ENCODE data around the gene TMCO4. TPM values are rescaled to one million over a fixed set of nuclear protein-coding genes. Genes with fewer than 3 reads are reported as not detected.
A peak's percentile ranks its signal among the peaks of the same experiment; 100 is the strongest.

Gene TMCO4
- total and polyA plus RNA-seq, 3 donors from 2014 or later: 10.5 to 17.7 (median 14.9) TPM

DNA sequence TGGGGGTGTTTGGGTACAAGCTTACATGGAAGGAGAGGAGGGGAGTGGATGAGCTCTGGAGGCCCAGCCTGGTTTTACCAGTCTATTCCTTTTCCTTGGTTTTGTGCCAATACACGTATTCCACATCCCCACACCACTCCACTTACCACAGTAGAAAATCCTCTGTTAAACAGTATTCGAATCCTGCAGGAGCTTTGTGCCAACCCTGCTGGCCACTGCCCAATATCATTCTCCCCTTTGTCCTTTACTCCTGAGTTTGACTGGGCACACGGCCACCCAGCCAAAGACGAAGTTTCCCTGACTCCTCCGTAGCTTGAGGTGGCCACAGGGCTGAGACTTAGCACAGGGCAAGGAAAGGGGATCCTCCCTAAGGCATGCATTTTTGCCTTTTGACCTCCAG lies 61.6 kb downstream of the TMCO4 start:
- no peaks in the 10 kb centered on the region for H3K9me3 ChIP-seq
- no peak overlapping the region for H3K27ac ChIP-seq
- H3K27me3 ChIP-seq: no peaks in the 10 kb centered on the region
- TF ChIP-seq, protein P1, sequence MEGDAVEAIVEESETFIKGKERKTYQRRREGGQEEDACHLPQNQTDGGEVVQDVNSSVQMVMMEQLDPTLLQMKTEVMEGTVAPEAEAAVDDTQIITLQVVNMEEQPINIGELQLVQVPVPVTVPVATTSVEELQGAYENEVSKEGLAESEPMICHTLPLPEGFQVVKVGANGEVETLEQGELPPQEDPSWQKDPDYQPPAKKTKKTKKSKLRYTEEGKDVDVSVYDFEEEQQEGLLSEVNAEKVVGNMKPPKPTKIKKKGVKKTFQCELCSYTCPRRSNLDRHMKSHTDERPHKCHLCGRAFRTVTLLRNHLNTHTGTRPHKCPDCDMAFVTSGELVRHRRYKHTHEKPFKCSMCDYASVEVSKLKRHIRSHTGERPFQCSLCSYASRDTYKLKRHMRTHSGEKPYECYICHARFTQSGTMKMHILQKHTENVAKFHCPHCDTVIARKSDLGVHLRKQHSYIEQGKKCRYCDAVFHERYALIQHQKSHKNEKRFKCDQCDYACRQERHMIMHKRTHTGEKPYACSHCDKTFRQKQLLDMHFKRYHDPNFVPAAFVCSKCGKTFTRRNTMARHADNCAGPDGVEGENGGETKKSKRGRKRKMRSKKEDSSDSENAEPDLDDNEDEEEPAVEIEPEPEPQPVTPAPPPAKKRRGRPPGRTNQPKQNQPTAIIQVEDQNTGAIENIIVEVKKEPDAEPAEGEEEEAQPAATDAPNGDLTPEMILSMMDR (IDR thresholded peaks at IDR 0.05): no peak
- TF ChIP-seq POLR2A (IDR thresholded peaks at IDR 0.05): no peak
- H3K36me3 ChIP-seq (ENCODE audit: low read depth, missing control alignments): no peaks in the 10 kb centered on the region
- no peak for DNase-seq
- intact Hi-C loops (cut with DNase I; ENCODE audit: low total_unique reads): no loop called here
- peaks cover 8% of the 10 kb centered on the region for H3K4me1 ChIP-seq
- WGBS, 2 donors: 69 to 80% methylated on average over 5 of the region's 5 CpGs
- H3K4me3 ChIP-seq: no peak overlapping the region

DNA sequence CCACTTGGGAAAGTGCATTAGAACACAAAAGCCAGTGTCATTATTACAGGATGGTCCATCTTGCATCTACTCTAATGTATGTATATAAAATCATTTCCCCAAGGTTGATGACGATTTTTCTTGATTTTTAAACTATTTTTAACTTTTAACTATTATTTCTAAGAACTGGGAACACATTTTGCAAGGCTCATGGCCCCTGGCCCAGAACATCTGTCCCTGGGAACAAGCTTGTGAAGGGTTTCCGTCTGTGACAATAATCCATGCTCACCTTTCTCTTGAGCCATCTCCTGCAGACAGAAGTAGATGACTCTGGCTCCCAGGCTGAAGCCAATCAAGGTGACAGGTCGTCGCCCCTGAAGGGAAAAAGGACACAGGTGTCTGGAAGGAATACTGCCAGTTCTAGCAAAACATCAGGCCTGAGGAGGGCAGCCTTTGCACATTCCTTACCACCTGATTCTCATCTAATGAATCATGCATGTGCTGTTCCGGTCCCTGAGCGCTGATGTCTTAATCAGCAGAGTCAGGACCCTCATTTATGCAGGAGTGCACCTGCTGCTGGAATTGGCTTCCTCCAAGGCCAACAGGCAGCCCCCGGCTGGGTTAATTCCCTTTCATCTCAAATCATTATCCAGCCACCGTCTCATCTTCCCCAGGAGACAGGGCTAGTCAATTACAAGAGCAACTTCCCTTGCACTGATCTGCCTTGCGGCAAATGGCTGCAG lies 62.5 kb downstream of the TMCO4 start:
- intact Hi-C loops (cut with DNase I; ENCODE audit: low total_unique reads): no loop called here
- 75 to 84% methylated on average over 9 of the region's 9 CpGs for WGBS, 2 donors
- Histone ChIP-seq H3K4me3 (no peak overlapping the region), H3K4me1 (peaks cover 8% of the 10 kb centered on the region), H3K27me3 (no peaks in the 10 kb centered on the region), H3K27ac (no peak overlapping the region), H3K9me3 (no peaks in the 10 kb centered on the region), H3K36me3 (ENCODE audit: low read depth, missing control alignments) (no peaks in the 10 kb centered on the region)
- TF ChIP-seq POLR2A (IDR thresholded peaks at IDR 0.05): no peak
- TF ChIP-seq, protein P1 (IDR thresholded peaks at IDR 0.05): no peak
- no peak for DNase-seq

DNA sequence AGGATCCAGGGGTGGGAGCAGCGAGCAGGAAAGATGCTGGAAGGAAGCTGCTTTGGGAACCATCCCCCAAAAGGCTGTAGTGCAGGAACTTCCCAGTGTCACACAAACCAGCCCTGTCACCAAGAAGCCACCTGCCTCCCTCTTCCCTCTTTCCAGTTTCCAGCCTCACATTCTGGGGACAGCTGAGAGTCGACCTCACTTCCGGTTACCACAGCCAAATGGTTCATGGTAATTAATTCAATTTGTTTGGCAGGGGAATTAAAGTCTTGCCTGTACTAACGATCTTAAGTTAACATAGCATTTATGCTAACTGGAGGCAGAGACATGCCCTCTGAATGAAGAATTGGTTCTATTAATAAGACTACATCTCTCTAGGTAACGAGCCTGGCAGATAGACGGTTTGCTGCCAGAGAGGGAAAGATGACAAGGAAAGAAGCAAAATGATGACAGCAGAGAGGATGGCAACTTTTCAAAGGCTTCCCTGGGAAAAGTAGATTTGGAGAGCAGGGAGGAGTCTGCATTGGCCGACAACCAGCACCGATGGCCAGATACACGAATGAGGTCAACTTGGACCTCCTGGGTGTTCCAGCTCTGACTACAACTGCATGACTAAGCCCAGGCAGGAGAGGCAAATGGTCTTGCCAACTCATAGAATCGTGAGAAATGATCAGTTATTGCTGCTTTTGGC lies 64.1 kb downstream of the TMCO4 start:
- Histone ChIP-seq H3K36me3 (ENCODE audit: low read depth, missing control alignments) (no peaks in the 10 kb centered on the region), H3K4me1 (peaks cover 8% of the 10 kb centered on the region), H3K27me3 (no peaks in the 10 kb centered on the region), H3K9me3 (no peaks in the 10 kb centered on the region), H3K4me3 (no peak overlapping the region), H3K27ac (no peak overlapping the region)
- peak; percentile 71 for DNase-seq
- WGBS, 2 donors: 47 to 53% methylated on average over 10 of the region's 10 CpGs
- TF ChIP-seq, protein P1 (IDR thresholded peaks at IDR 0.05): no peak
- TF ChIP-seq POLR2A (IDR thresholded peaks at IDR 0.05): no peak
- intact Hi-C loops (cut with DNase I; ENCODE audit: low total_unique reads): no loop called here

DNA sequence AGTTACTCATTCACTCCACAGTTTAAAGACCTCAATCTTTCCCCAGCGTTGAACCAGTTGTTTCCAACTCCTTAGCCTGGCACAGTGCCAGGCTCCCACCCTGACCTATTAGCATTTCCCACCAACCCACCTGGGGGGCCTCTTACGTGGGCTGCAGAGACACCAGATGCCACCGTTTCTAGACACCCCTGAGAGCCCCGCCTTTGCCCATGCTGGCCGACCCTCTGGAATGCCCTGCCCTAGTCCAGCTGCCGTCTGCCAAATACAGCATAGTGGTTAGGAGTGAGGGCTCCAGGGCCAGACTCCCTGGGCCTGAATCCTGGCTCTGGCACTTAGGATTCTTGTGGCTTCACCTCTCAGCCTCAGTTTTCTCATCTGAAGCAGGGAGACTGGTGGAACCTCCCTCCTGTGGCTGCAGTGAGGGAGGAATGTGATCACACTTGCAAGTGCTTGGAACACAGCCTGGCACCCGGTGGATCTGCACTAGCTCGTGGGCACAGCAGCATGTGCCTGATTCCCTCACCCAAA lies 65.2 kb downstream of the TMCO4 start:
- Histone ChIP-seq H3K4me1 (peaks cover 8% of the 10 kb centered on the region), H3K27me3 (no peaks in the 10 kb centered on the region), H3K36me3 (ENCODE audit: low read depth, missing control alignments) (no peaks in the 10 kb centered on the region), H3K4me3 (no peak overlapping the region), H3K9me3 (no peaks in the 10 kb centered on the region), H3K27ac (no peak overlapping the region)
- no peak for DNase-seq
- WGBS, 2 donors: 85 to 100% methylated on average over 2 to 8 of the region's 8 CpGs
- intact Hi-C loops (cut with DNase I; ENCODE audit: low total_unique reads): no loop called here
- no peak for TF ChIP-seq POLR2A (IDR thresholded peaks at IDR 0.05)
- TF ChIP-seq, protein P1 (IDR thresholded peaks at IDR 0.05): no peak
